GM19023 (cell line): ENCODE data around the gene CD22.

Experiments
- ATAC-seq: cut with Tn5 transposase; IDR thresholded peaks from one replicate; pipeline ENCODE4 v1.9.1; 2021; ENCODE audit warnings: mild to moderate bottlenecking, moderate library complexity; ENCODE audit not compliant: unreplicated experiment

CD22 gene

DNA sequence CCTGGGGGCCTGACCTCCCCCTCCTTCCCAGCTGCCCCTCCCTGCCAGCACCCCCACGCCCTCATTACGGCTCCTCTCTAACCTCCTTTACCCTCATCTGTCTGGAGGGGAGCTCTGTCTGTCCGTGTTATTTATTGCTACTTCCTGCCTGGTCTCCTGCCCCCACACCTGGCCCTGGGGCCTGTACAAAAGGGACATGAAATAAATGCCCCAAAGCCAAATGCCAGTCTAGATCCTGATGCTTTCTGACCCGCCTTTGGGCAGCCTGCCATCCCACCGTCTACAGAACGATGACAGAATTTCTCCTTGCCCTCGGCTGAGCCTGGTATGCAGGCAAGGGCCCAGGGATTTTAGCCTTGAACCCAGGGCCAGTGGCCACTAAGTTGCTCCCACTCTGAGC, 15.4 kb upstream of the CD22 start:
- no peak for ATAC-seq

DNA sequence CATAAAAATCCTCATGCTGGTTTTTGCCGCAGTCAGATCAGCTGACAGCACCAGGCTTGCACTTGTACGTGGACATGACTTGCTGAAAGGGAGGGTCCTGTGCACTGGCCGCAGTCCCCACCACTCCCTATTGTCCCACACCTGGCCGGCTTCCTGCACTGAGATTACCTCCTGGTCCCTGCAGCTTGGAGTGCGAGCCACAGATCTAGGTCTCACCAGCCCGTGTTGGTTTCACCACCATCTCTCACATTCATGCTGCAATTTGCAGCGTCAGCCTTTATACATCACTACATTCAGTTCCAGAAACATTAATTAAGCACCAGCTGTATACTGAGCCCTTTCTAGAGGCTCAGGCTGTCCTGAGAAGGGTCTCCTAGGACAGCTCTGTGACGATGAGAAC, 15.0 kb upstream of the CD22 start:
- no peak for ATAC-seq

GRCh38 chr19:35314858-35315470, 14.0 kb upstream of the CD22 start:
- ATAC-seq: no peak

DNA sequence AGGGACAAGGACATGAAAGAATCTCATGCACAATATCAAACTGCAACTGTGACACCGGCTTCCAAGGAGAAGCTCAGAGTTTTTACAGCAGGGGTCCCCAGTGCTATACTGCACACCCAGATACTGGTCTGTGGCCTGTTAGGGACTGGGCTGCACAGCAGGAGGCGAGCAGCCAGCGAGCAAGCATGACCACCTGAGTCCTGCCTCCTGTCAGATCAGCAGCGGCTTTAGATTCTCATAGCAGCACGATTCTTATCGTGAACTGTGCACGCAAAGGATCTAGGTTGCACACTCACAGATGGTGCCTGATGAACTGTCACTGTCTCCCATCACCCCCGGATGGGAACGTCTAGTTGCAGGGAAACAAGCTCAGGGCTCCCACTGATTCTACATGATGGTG, 13.1 kb upstream of the CD22 start:
- no peak for ATAC-seq

GRCh38 chr19:35316560-35316959, 12.4 kb upstream of the CD22 start:
- ATAC-seq: no peak

- ATAC-seq: no peak
Observed at GRCh38 chr19:35317464-35318043, 11.4 kb upstream of the CD22 start.

DNA sequence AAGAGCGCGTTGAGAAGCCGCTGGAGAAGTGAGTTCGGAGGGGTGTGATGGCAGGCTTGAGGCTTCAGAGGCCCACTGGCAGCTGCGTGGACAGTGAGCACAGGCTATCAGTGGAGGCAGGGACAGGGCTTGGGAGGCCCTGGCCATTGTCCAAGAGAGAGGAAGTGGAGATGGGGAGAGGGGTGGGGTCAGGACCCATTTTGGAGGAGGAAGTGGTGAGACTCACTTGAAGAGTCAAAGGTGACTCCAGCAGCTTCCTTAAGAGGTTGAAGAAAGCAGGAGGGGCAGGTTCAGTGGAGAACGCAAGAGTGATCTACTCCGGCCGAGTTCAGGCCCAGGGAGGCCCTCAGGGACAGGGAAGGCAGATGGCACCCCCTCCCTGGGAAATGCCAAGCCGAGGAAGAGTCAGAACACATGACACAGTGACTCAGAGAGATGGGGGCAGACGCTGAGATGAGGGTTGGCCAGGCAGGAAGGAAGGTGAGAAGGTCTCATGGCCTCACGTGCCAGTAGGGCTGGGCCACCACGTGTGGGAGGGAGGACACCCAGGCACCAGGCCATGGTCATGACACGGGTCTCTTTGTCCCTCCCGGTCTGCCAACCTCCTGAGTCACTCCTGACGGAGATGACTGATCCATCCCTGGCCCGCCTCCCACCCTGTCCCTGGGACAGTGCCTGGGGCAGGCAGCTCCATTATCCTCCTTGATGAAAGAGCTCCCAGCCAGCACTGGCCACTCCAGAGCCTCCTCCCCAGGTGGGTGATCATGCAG, 10.1 kb upstream of the CD22 start:
- ATAC-seq: no peak

DNA sequence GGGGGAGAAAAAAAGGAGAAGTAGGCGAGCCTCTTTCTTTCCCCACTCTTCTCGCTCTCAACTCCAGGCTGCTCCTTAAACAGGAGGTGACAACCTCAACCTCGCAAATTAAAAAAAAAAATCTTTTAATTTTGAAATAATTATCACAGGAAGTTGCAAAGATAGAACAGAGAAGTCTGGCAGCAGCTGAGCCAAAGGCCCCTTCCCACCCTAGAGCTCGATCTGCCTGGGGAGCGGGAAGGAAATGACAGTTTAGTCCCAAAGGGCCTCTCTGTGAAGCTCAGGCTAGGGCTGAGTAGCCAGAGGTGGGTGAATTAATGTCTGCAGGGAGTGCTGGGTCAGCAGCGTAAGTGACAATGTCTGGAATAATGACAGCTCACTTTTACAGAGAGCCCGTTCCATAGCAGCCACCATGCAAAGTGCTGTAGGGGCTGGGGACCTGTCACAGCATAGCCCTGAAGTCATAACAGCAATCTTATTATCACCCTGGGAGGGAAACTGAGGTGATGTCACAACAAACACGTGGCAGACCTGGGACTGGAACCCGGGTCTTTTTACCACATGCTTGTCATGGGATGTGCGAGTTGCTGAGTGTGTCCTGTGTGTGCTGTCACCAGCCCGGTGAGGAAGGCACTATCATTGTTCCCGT, 8.8 kb upstream of the CD22 start:
- ATAC-seq: no peak

DNA sequence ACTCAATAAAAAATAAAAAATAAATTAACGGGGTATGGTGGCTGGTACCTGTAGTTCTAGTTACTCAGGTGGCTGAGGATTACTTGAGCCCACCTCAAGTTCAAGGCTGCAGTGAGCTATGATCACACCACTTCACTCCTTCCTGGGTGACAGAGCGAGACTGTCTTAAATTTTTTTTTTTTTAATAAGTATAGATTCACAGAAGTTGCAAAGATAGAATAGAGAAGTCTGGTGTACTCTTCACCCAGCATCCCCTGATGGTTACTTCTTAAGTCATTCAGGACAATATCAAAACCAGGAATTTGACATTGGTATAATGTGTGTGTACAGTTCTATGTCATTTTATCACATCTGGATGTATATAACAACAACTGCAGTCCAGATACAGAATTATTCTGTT, 7.7 kb upstream of the CD22 start:
- no peak for ATAC-seq

GRCh38 chr19:35322014-35322413, 7.0 kb upstream of the CD22 start:
- no peak for ATAC-seq

DNA sequence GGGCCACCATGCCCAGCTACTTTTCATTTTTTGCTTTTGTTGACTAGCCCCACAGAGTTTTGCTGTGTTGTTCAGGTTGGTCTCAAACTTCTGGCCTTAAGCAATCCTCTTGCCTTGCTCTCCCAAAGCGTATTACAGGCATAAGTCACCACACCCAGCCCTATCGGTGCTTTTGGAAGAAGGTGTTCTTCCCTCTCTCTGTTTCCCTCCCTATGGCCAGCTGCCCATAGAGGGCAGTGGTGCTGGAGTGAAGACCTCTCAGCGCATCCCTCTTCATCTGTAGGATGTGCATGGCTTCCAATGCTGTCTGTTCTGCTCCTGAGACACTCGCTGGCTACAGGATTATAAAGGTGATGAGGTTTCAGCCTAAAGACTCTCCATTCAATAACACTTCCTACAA, 1.3 kb upstream of the CD22 start:
- ATAC-seq: no peak

- ATAC-seq: no peak
Observed at GRCh38 chr19:35329323-35329722, 336 bp downstream of the CD22 start.

- peak; percentile 40 for ATAC-seq
Observed at GRCh38 chr19:35330475-35330874, 1.5 kb downstream of the CD22 start.

- no peak for ATAC-seq
Observed at GRCh38 chr19:35331551-35332214, 2.7 kb downstream of the CD22 start.

DNA sequence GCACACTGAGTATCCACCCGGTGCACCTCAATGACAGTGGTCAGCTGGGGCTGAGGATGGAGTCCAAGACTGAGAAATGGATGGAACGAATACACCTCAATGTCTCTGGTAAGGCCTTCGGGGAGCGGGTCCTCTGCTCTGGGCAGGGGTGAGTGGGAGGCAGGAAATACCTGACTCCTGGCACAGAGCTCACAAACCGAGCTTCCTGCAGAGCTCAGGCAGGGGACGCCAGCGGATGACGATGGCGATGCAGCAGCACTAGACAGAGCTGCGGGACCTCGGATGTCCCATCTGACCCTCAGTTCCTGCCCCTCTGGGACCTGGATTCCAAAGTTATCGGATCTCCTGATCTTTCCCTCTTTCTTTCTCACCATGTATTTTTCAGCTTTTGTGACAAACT, 3.8 kb downstream of the CD22 start:
- ATAC-seq: no peak

DNA sequence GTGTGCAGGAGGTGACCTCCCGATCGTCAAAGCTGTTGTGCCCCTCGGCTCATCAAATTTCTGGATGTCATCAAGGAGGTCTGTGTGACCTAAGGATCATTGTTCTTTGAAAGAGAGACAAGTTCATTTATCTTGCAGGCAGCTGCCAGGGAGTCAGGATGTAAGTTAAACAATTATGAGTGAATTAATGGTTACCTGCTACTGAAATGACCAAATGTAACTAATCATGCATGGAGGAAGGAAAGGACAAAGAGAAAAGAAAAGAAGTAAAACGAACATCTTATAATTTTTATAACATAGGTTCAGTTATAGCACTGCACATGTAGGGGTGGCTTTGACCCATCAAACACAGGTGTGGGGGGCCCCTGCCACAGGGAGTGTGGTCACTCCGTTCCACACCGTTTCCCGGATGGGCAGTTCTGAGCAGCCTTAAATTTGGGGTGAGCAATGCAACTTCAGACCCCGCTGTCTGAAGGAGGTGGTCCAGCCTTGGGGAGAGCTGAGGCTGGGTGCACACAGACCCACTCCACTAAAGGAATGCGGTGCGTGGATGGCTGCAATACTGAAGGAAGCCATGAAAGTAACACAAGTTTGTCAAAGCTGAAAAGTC, 5.3 kb downstream of the CD22 start:
- ATAC-seq: no peak

- ATAC-seq: no peak
Observed at GRCh38 chr19:35336166-35336955, 7.4 kb downstream of the CD22 start.

GRCh38 chr19:35337097-35337983, 8.4 kb downstream of the CD22 start:
- ATAC-seq: no peak

- no peak for ATAC-seq
Observed at GRCh38 chr19:35337984-35338296, 9.0 kb downstream of the CD22 start.
